ENCODE measurements around the gene HES1.

HES1 gene

GRCh38 chr3:194165271-194166018 is 29.5 kb downstream of the HES1 start:
- DNase-seq (ENCODE audit: insufficient read length, low spot score), result no peak
- FAIRE-seq, result no peak

GRCh38 chr3:194166682-194167479 is 30.9 kb downstream of the HES1 start:
- DNase-seq (ENCODE audit: insufficient read length, low spot score) (no peak), FAIRE-seq (no peak)

- FAIRE-seq, result no peak
- no peak for DNase-seq (ENCODE audit: insufficient read length, low spot score)
Observed at GRCh38 chr3:194167480-194168282, 31.7 kb downstream of the HES1 start.

- FAIRE-seq, result no peak
- DNase-seq (ENCODE audit: insufficient read length, low spot score), result no peak
Observed at GRCh38 chr3:194168994-194169393, 33.0 kb downstream of the HES1 start.

- FAIRE-seq, result no peak
- DNase-seq (ENCODE audit: insufficient read length, low spot score), result no peak
Observed at GRCh38 chr3:194169595-194169994, 33.6 kb downstream of the HES1 start.

GRCh38 chr3:194170793-194171192 is 34.8 kb downstream of the HES1 start:
- DNase-seq (ENCODE audit: insufficient read length, low spot score) (no peak), FAIRE-seq (no peak)

- FAIRE-seq (no peak), DNase-seq (ENCODE audit: insufficient read length, low spot score) (no peak)
Observed at GRCh38 chr3:194174406-194174805, 38.5 kb downstream of the HES1 start.

- FAIRE-seq (no peak), DNase-seq (ENCODE audit: insufficient read length, low spot score) (no peak)
Observed at GRCh38 chr3:194174980-194175379, 39.0 kb downstream of the HES1 start.

GRCh38 chr3:194176274-194176991 is 40.5 kb downstream of the HES1 start:
- no peak for DNase-seq (ENCODE audit: insufficient read length, low spot score)
- FAIRE-seq, result no peak

- FAIRE-seq, result no peak
Observed at GRCh38 chr3:194177141-194177540, 41.2 kb downstream of the HES1 start.

GRCh38 chr3:194178128-194178527 is 42.2 kb downstream of the HES1 start:
- FAIRE-seq, result no peak
- no peak for DNase-seq (ENCODE audit: insufficient read length, low spot score)

More at GRCh38 chr3:194177141-194177540, 41.2 kb downstream of the HES1 start:
- DNase-seq (ENCODE audit: insufficient read length, low spot score), result no peak

GRCh38 chr3:194178669-194179068 is 42.7 kb downstream of the HES1 start:
- FAIRE-seq (no peak), DNase-seq (ENCODE audit: insufficient read length, low spot score) (no peak)

GRCh38 chr3:194180570-194180969 is 44.6 kb downstream of the HES1 start:
- FAIRE-seq (no peak), DNase-seq (ENCODE audit: insufficient read length, low spot score) (no peak)

GRCh38 chr3:194181612-194182529 is 45.9 kb downstream of the HES1 start:
- no peak for DNase-seq (ENCODE audit: insufficient read length, low spot score)
- FAIRE-seq, result no peak

GRCh38 chr3:194183271-194183670 is 47.3 kb downstream of the HES1 start:
- FAIRE-seq (no peak), DNase-seq (ENCODE audit: insufficient read length, low spot score) (no peak)

- DNase-seq (ENCODE audit: insufficient read length, low spot score) (no peak), FAIRE-seq (no peak)
Observed at GRCh38 chr3:194184265-194184751, 48.4 kb downstream of the HES1 start.

GRCh38 chr3:194184801-194185200 is 48.9 kb downstream of the HES1 start:
- no peak for DNase-seq (ENCODE audit: insufficient read length, low spot score)
- FAIRE-seq, result no peak

GRCh38 chr3:194185221-194185620 is 49.3 kb downstream of the HES1 start:
- DNase-seq (ENCODE audit: insufficient read length, low spot score), result no peak
- FAIRE-seq, result no peak

- FAIRE-seq (no peak), DNase-seq (ENCODE audit: insufficient read length, low spot score) (no peak)
Observed at GRCh38 chr3:194187233-194187944, 51.4 kb downstream of the HES1 start.
